ENCODE data around the gene SPATA20. TPM values are rescaled to one million over a fixed set of nuclear protein-coding genes. Genes with fewer than 3 reads are reported as not detected.

SPATA20 gene
- total and polyA plus RNA-seq, 2 of the 4 experiments (the other 2 are of a cell fraction): 17.0 to 35.0 TPM

GRCh38 chr17:50540560-50541401, 6.2 kb upstream of the SPATA20 start:
- Histone ChIP-seq H3K27me3 (ENCODE audit: control insufficient read depth, insufficient read depth, low read length) (no peaks in the 10 kb centered on the region), H2BK120ac (ENCODE audit: low read depth, low read length) (no peak overlapping the region), H3K36me3 (ENCODE audit: control insufficient read depth, insufficient read depth, low read length) (no peaks in the 10 kb centered on the region), H4K5ac (ENCODE audit: low read depth, low read length) (no peak overlapping the region), H2BK15ac (ENCODE audit: low read depth, low read length) (no peak overlapping the region), H3K27ac (ENCODE audit: insufficient read depth, low read length) (no peak overlapping the region), H4K91ac (ENCODE audit: insufficient read depth, low read depth, low read length) (no peak overlapping the region), H3K56ac (ENCODE audit: extremely low read depth, insufficient read depth, low read length) (no peak overlapping the region), H2BK20ac (ENCODE audit: low read depth, low read length) (no peak overlapping the region), H3K18ac (ENCODE audit: low read depth, low read length) (no peak overlapping the region), H3K4ac (ENCODE audit: low read depth, low read length) (peak overlapping the region; percentile 87; the same call in 1 of the 2 replicates), H4K20me1 (ENCODE audit: insufficient read depth, low read length) (no peaks in the 10 kb centered on the region), H3K79me1 (ENCODE audit: low read depth in 1 of 2, low read length in 2 of 2) (peaks cover 0 to 7% of the 10 kb centered on the region in 2 experiments; a peak in 2 of 4 replicates), H3K4me1 (ENCODE audit: control insufficient read depth, insufficient read depth, low read length) (peaks cover 12% of the 10 kb centered on the region; the same call in 1 of the 2 replicates), H4K8ac (ENCODE audit: low read depth in 2 of 2, low read length in 2 of 2) (peak overlapping the region; percentile 38 to 97; a peak in 2 of 4 replicates), H3K9me3 (ENCODE audit: control insufficient read depth, insufficient read depth, low read length) (no peaks in the 10 kb centered on the region), H2BK5ac (ENCODE audit: low read depth, low read length, poor library complexity, severe bottlenecking) (no peak overlapping the region), H3K4me3 (ENCODE audit: insufficient read depth, low read depth, low read length) (no peak overlapping the region), H2AFZ (replicated peaks; ENCODE audit: low read length, poor library complexity) (peak overlapping the region; percentile 97), H3K4me2 (ENCODE audit: low read depth, low read length) (no peak overlapping the region), H2AK9ac (replicated peaks; ENCODE audit: low read depth, low read length, poor library complexity) (peak overlapping the region; percentile 86), H3K9ac (ENCODE audit: low read depth, low read length) (no peak overlapping the region), H2AK5ac (ENCODE audit: low read depth, low read length) (peak overlapping the region; percentile 43; the same call in 1 of the 2 replicates), H3K23ac (ENCODE audit: low read depth, low read length) (no peak overlapping the region), H3K9me1 (ENCODE audit: insufficient read depth, low read length) (peaks cover 4% of the 10 kb centered on the region), H3K14ac (replicated peaks; ENCODE audit: low read depth, low read length) (no peak overlapping the region)
- ATAC-seq (ENCODE audit: low read depth) (no peak), DNase-seq (no peak)
- intact Hi-C loops (cut with micrococcal nuclease) (loop anchor here (10.0 kb wide), 1 partner anchor 414 kb away; no protein-coding TSS in a partner anchor), in situ Hi-C loops (cut with MboI; ENCODE audit: low sequenced_read_pairs) (loop anchor here (10.0 kb wide), 1 partner anchor 414 kb away; no protein-coding TSS in a partner anchor), dilution Hi-C loops (cut with HindIII; ENCODE audit: low sequenced_read_pairs, unreplicated experiment) (no loop called here)
- WGBS, 2 experiments (ENCODE audit: extremely low coverage in 2 of 2, insufficient read length in 1 of 2): 90% methylated on average over 2 of the region's 11 CpGs; no CpG with 5 or more reads in 1 of the 2 experiments
- POLR2A ChIA-PET (ENCODE audit: unreplicated experiment): no interaction called here
- CTCF ChIA-PET: no interaction called here
- no TSS peak for BruUV-seq (replicated peaks)
- TF ChIP-seq CEBPB (IDR thresholded peaks at IDR 0.05; ENCODE audit: low read depth, low read length) (no peak), CTCF (conservative IDR thresholded peaks at IDR 0.05; ENCODE audit: low read depth, low read length) (no peak), MAZ (IDR thresholded peaks at IDR 0.05; ENCODE audit: borderline replicate concordance, low read depth, low read length) (no peak), RAD21 (IDR thresholded peaks at IDR 0.05; ENCODE audit: low read length) (no peak), POLR2A (IDR thresholded peaks at IDR 0.05; ENCODE audit: low read depth, low read length) (no peak), RFX5 (IDR thresholded peaks at IDR 0.05; ENCODE audit: low read depth, low read length) (no peak), RCOR1 (IDR thresholded peaks at IDR 0.05; ENCODE audit: insufficient replicate concordance, low read length) (no peak), USF2 (IDR thresholded peaks at IDR 0.05; ENCODE audit: low read depth, low read length) (no peak), NFE2L2 (IDR thresholded peaks at IDR 0.05; ENCODE audit: low read depth, low read length) (no peak), FOS (IDR thresholded peaks at IDR 0.05; ENCODE audit: low read depth, low read length) (no peak), BHLHE40 (IDR thresholded peaks at IDR 0.05; ENCODE audit: low read depth, low read length) (no peak), SMC3 (IDR thresholded peaks at IDR 0.05; ENCODE audit: low read depth, low read length) (no peak), CHD1 (IDR thresholded peaks at IDR 0.05; ENCODE audit: low read depth, low read length) (no peak), MAFK (IDR thresholded peaks at IDR 0.05; ENCODE audit: low read depth, low read length) (no peak)
